Measurements from ENCODE around the gene SLC30A1. TPM values are rescaled to one million over a fixed set of nuclear protein-coding genes. Genes with fewer than 3 reads are reported as not detected.

Gene SLC30A1
- total and polyA plus RNA-seq, 10 of the 15 experiments (the other 5 are each of a cell fraction or from before 2014, with no cell fraction given), result 3.5 to 14.1 (median 8.8) TPM

GRCh38 chr1:211530102-211530501, 48.9 kb downstream of the SLC30A1 start (continued):
- TF ChIP-seq ZSCAN29 (IDR thresholded peaks at IDR 0.05) (no peak), SIN3A (IDR thresholded peaks at IDR 0.05; ENCODE audit: low read depth, low read length) (no peak), ZNF592 (IDR thresholded peaks at IDR 0.05) (no peak), NFIC (IDR thresholded peaks at IDR 0.05; ENCODE audit: low read depth, low read length) (no peak)

DNA sequence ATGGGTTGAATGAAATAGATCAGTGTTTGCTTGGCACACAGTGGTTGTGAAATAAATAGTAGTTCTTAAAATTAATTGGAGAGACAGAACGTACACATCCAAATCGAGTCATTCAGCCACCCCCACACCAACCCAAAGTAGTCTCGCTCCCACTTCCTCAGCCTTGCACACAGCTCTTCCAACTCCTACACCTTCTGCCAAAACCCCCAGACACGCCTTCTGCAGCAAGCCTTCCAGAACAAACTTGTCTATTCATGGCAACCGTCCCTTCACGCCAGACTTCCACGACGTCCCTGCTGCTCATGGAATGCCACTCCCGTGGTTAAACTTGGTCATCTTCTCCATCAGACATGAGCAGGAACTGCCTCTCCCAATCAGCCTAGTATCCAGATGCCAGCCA, 49.5 kb downstream of the SLC30A1 start:
- H3K4me2 ChIP-seq (ENCODE audit: control insufficient read depth, insufficient read depth), result no peak overlapping the region
- in situ Hi-C loops (cut with MboI), result no loop called here
- ChIA-PET SMC1A (ENCODE audit: uncharacterized antibody, unreplicated experiment) (no interaction called here), RAD21 (ENCODE audit: unreplicated experiment) (no interaction called here), CTCF (interaction anchor here (0.9 to 1.3 kb wide), 2 partner anchors 15 to 101 kb away, joined by 3 read pairs; no protein-coding TSS in a partner anchor), POLR2A (interaction anchor here (0.5 to 1.1 kb wide), 2 partner anchors 84 to 1155 kb away, joined by 3 read pairs; no protein-coding TSS in a partner anchor)
- FAIRE-seq (no peak), DNase-seq (ENCODE audit: low read depth, low spot score) (no peak), ATAC-seq (no peak)
- H3K27me3 ChIP-seq (replicated peaks in 1 of 2; ENCODE audit: control insufficient read depth in 2 of 2, insufficient read depth in 2 of 2, low read length in 1 of 2), result no peaks in the 10 kb centered on the region
- intact Hi-C loops (cut with micrococcal nuclease; ENCODE audit: unreplicated experiment), result no loop called here
- TF ChIP-seq CBX5 (IDR thresholded peaks at IDR 0.05; ENCODE audit: low read depth) (no peak), SPI1 (IDR thresholded peaks at IDR 0.05; ENCODE audit: borderline replicate concordance, insufficient read depth, low read depth, low read length) (peak; percentile 63; the same call in 1 of the 2 replicates)
- peaks cover 35% of the 10 kb centered on the region for H3K4me1 ChIP-seq (ENCODE audit: control insufficient read depth, insufficient read depth, low read length)
- no peaks in the 10 kb centered on the region for H3K36me3 ChIP-seq (ENCODE audit: control insufficient read depth in 2 of 2, insufficient read depth in 2 of 2, low read length in 1 of 2)
- WGBS (ENCODE audit: insufficient coverage, insufficient replicate concordance, low lambda C conversion rate, missing lambda C conversion rate), result 34% methylated on average over 9 of the region's 9 CpGs
- no peak overlapping the region for H3K9ac ChIP-seq (ENCODE audit: control insufficient read depth, insufficient read depth, low read length)
- no peaks in the 10 kb centered on the region for H3K79me2 ChIP-seq (ENCODE audit: control insufficient read depth, insufficient read depth, low read length)
- no peak overlapping the region for H3K27ac ChIP-seq (ENCODE audit: control insufficient read depth, insufficient read depth)
- no peaks in the 10 kb centered on the region for H4K20me1 ChIP-seq (ENCODE audit: control insufficient read depth, insufficient read depth)
- no peaks in the 10 kb centered on the region for H3K9me3 ChIP-seq (replicated peaks; ENCODE audit: control insufficient read depth, insufficient read depth, low read length)
- no peak overlapping the region for H2AFZ ChIP-seq (ENCODE audit: control insufficient read depth, low read depth, low read length)
- no TSS peak for BruUV-seq (replicated peaks)
- H3K4me3 ChIP-seq, result no peak overlapping the region
